Liver (tissue), 9 donors: ENCODE results near the gene TUBGCP2. TPM values are rescaled to one million over a fixed set of nuclear protein-coding genes. Genes with fewer than 3 reads are reported as not detected.

Experiments
- DNase-seq: peaks from one replicate; pipeline ENCODE4 v3.0.0-alpha.2; 2017; ENCODE audit warnings: low spot score
- H3K27ac ChIP-seq, 2 donors: one replicate each; pipeline ENCODE4 v1.7.0; 2013; ENCODE audit warnings: inconsistent platforms in 2 of 2, low read length in 2 of 2, control low read depth in 1 of 2, low read depth in 1 of 2, mild to moderate bottlenecking in 1 of 2
- H3K27me3 ChIP-seq, 4 donors: one replicate each; pipeline versions ENCODE4 v1.6.1 to v1.7.0; 2013; ENCODE audit warnings: low read length in 3 of 4, inconsistent platforms in 1 of 4, mild to moderate bottlenecking in 1 of 4, moderate library complexity in 1 of 4; ENCODE audit not compliant: control insufficient read depth in 4 of 4, insufficient read depth in 4 of 4
- H3K36me3 ChIP-seq, 4 donors: one replicate each; pipeline versions ENCODE4 v1.6.1 to v1.7.0; 2013; ENCODE audit warnings: low read length in 3 of 4, mild to moderate bottlenecking in 3 of 4, low read depth in 1 of 4, moderate library complexity in 1 of 4; ENCODE audit not compliant: control insufficient read depth in 4 of 4, insufficient read depth in 3 of 4
- H3K4me1 ChIP-seq, 4 donors: one replicate each; pipeline versions ENCODE4 v1.6.1 to v1.7.0; 2013; ENCODE audit warnings: low read length in 3 of 4, mild to moderate bottlenecking in 3 of 4, moderate library complexity in 1 of 4; ENCODE audit not compliant: control insufficient read depth in 4 of 4, insufficient read depth in 4 of 4
- H3K4me3 ChIP-seq, 3 donors: one replicate each; pipeline versions ENCODE4 v1.6.1 to v1.7.0; 2013; ENCODE audit warnings: low read length in 3 of 3, control low read depth in 1 of 3, low read depth in 1 of 3, mild to moderate bottlenecking in 1 of 3
- H3K9ac ChIP-seq, 2 donors: one replicate each; pipeline ENCODE4 v1.7.0; 2013; ENCODE audit warnings: low read length in 2 of 2, mild to moderate bottlenecking in 2 of 2, moderate library complexity in 2 of 2, control low read depth in 1 of 2, low read depth in 1 of 2
- H3K9me3 ChIP-seq, 4 donors: one replicate each; pipeline versions ENCODE4 v1.6.1 to v1.7.0; 2013; ENCODE audit warnings: low read length in 3 of 4; ENCODE audit not compliant: control insufficient read depth in 4 of 4
- ATF3 ChIP-seq: IDR thresholded peaks from 2 replicates; pipeline ENCODE4 v1.6.1; 2016; ENCODE audit warnings: antibody characterized with exemption
- CTCF ChIP-seq: fragments of 150-350 bp; IDR thresholded peaks from 2 replicates; pipeline ENCODE4 v1.5.1; 2017; ENCODE audit warnings: improper control_type of control experiment, low read depth, low read length; ENCODE audit not compliant: missing input control
- EGR1 ChIP-seq, 2 donors: IDR thresholded peaks; 2 replicates each; pipeline ENCODE4 v1.6.1; 2016 to 2018; ENCODE audit warnings: antibody characterized with exemption in 2 of 2, low read depth in 2 of 2
- FOXA1 ChIP-seq: IDR thresholded peaks from 2 replicates; pipeline ENCODE4 v1.6.1; 2016; ENCODE audit warnings: antibody characterized with exemption
- FOXA2 ChIP-seq: IDR thresholded peaks from 2 replicates; pipeline ENCODE4 v1.6.1; 2016; ENCODE audit warnings: antibody characterized with exemption
- GABPA ChIP-seq, 2 donors: IDR thresholded peaks in 1 of 2; conservative IDR thresholded peaks in 1 of 2; 2 replicates each; pipeline ENCODE4 v1.6.1; 2016; ENCODE audit warnings: antibody characterized with exemption in 2 of 2, mild to moderate bottlenecking in 1 of 2, moderate library complexity in 1 of 2
- HNF4A ChIP-seq, 2 donors: conservative IDR thresholded peaks; 2 replicates each; pipeline ENCODE4 v1.6.1; 2016; ENCODE audit warnings: antibody characterized with exemption in 2 of 2, mild to moderate bottlenecking in 2 of 2
- HNF4G ChIP-seq: IDR thresholded peaks from 2 replicates; pipeline ENCODE4 v1.6.1; 2016; ENCODE audit warnings: antibody characterized with exemption
- MAX ChIP-seq: IDR thresholded peaks from 2 replicates; pipeline ENCODE4 v1.6.1; 2016; ENCODE audit warnings: antibody characterized with exemption
- NR2F2 ChIP-seq: IDR thresholded peaks from 2 replicates; pipeline ENCODE4 v1.6.1; 2016; ENCODE audit warnings: antibody characterized with exemption
- RAD21 ChIP-seq, 2 donors: IDR thresholded peaks; 2 replicates each; pipeline ENCODE4 v1.6.1; 2016; ENCODE audit warnings: antibody characterized with exemption in 2 of 2, mild to moderate bottlenecking in 2 of 2
- REST ChIP-seq: IDR thresholded peaks from 2 replicates; pipeline ENCODE4 v1.6.1; 2016; ENCODE audit warnings: antibody characterized with exemption, mild to moderate bottlenecking
- RXRA ChIP-seq, 2 donors: IDR thresholded peaks; 2 replicates each; pipeline ENCODE4 v1.6.1; 2017 to 2018; ENCODE audit warnings: antibody characterized with exemption in 2 of 2, mild to moderate bottlenecking in 1 of 2
- YY1 ChIP-seq: IDR thresholded peaks from 2 replicates; pipeline ENCODE4 v1.6.1; 2016; ENCODE audit warnings: antibody characterized with exemption, mild to moderate bottlenecking
- WGBS: extraction: QIAGEN DNeasy Blood & Tissue Kit; methylation state at CpG from one replicate; pipeline ENCODE4 v1.1.7; 2013; 5-methylcytosine and 5-hydroxymethylcytosine counted together
- polyA plus RNA-seq, 2 donors: library from polyadenylated mRNA; stranded (reverse) in 1 of 2; unstranded in 1 of 2; fragments of 200-250 nt in 1 of 2; fragments of >200 nt in 1 of 2; fragmentation: Nextera tagmentation in 1 of 2; extraction: Ambion mirVana in 1 of 2; gene quantifications; one replicate each; pipeline versions ENCODE4 v1.2.1 to v1.2.3, GENCODE V29; 2013 to 2015
- total RNA-seq, 2 donors: library from RNA; depleted of rRNA; stranded (reverse); fragments of >200 nt; gene quantifications; one replicate each; pipeline ENCODE4 v1.2.3, GENCODE V29; 2014
- donor health status: healthy.
- donor health status: healthy.
- donor health status: healthy.
- donor health status: healthy.
- donor health status: healthy.

The TUBGCP2 gene
- total and polyA plus RNA-seq, 4 donors, result 18.8 to 32.4 (median 27.6) TPM

- Histone ChIP-seq H3K4me1 (peaks cover 2 to 7% (median 4%) of the 10 kb centered on the region in 4 donors), H3K9ac (no peak overlapping the region), H3K27ac (no peak overlapping the region), H3K27me3 (no peaks in the 10 kb centered on the region), H3K9me3 (no peaks in the 10 kb centered on the region), H3K4me3 (no peak overlapping the region), H3K36me3 (peaks cover 7 to 25% (median 9%) of the 10 kb centered on the region in 4 donors)
- 88% methylated on average over 29 of the region's 29 CpGs for WGBS
- no peak for TF ChIP-seq EGR1 (IDR thresholded peaks at IDR 0.05; ENCODE audit: low read depth in 2 of 2)
- no peak for TF ChIP-seq REST
- no peak for TF ChIP-seq FOXA2
- DNase-seq, result no peak
Measured at GRCh38 chr10:133272301-133272963, 36.2 kb downstream of the TUBGCP2 start.

GRCh38 chr10:133271521-133272300 lies 37.0 kb downstream of the TUBGCP2 start:
- no peak for TF ChIP-seq CTCF
- no peak for TF ChIP-seq HNF4A (conservative IDR thresholded peaks at IDR 0.05)
- TF ChIP-seq FOXA1, result no peak
- TF ChIP-seq EGR1 (IDR thresholded peaks at IDR 0.05; ENCODE audit: low read depth in 2 of 2), result no peak
- TF ChIP-seq REST, result no peak
- no peak for TF ChIP-seq YY1
- no peak for TF ChIP-seq GABPA (IDR thresholded peaks at IDR 0.05 in 1 of 2, conservative IDR thresholded peaks at IDR 0.05 in 1 of 2)
- no peak for TF ChIP-seq MAX
- TF ChIP-seq RAD21 (IDR thresholded peaks at IDR 0.05), result no peak
- TF ChIP-seq HNF4G, result no peak
- no peak for TF ChIP-seq ATF3
- TF ChIP-seq RXRA (IDR thresholded peaks at IDR 0.05), result no peak
- TF ChIP-seq NR2F2, result no peak
- WGBS, result 86% methylated on average over 35 of the region's 35 CpGs

More at GRCh38 chr10:133271521-133272300, 37.0 kb downstream of the TUBGCP2 start:
- Histone ChIP-seq H3K4me1 (peaks cover 0 to under 1% (median 0%) of the 10 kb centered on the region in 4 donors), H3K4me3 (no peak overlapping the region), H3K27me3 (no peaks in the 10 kb centered on the region), H3K36me3 (peaks cover 7 to 28% (median 11%) of the 10 kb centered on the region in 4 donors), H3K9ac (no peak overlapping the region), H3K27ac (no peak overlapping the region), H3K9me3 (no peaks in the 10 kb centered on the region)
- DNase-seq, result no peak
